Large intestine (tissue), 3 donors: Measurements from ENCODE around the gene PSMD3. TPM values are rescaled to one million over a fixed set of nuclear protein-coding genes. Genes with fewer than 3 reads are reported as not detected.
"Not testable (repeated sequence)": the region's sequence is repeated elsewhere in the genome, so short reads cannot be mapped to it uniquely, and the experiment has no call there.

ENCODE experiments used
- DNase-seq, 2 donors: peaks; one replicate each; pipeline versions ENCODE4 v3.0.0 to v3.0.0-alpha.2; 2013
- H3K27ac ChIP-seq: one replicate; pipeline ENCODE4 v1.5.1; 2013; ENCODE audit warnings: low read length
- H3K27me3 ChIP-seq: 2 replicates; pipeline ENCODE4 v1.6.1; 2013; ENCODE audit warnings: low read length; ENCODE audit not compliant: control insufficient read depth, insufficient read depth
- H3K36me3 ChIP-seq: 2 replicates; pipeline ENCODE4 v1.6.1; 2013; ENCODE audit warnings: low read length; ENCODE audit not compliant: control insufficient read depth, insufficient read depth
- H3K4me1 ChIP-seq: one replicate; pipeline ENCODE4 v1.6.1; 2013; ENCODE audit warnings: low read length; ENCODE audit not compliant: control insufficient read depth, insufficient read depth
- H3K4me3 ChIP-seq: one replicate; pipeline ENCODE4 v1.5.1; 2013; ENCODE audit warnings: low read length
- H3K9me3 ChIP-seq: one replicate; pipeline ENCODE4 v1.6.1; 2013; ENCODE audit warnings: mild to moderate bottlenecking, low read depth, low read length, moderate library complexity; ENCODE audit not compliant: control insufficient read depth
- WGBS: methylation state at CpG from one replicate; pipeline ENCODE4 v1.1.5; 2013; ENCODE audit warnings: low lambda C conversion rate; ENCODE audit not compliant: insufficient coverage; 5-methylcytosine and 5-hydroxymethylcytosine counted together
- polyA plus RNA-seq: library from polyadenylated mRNA; unstranded; fragments of 120-200 nt; gene quantifications from one replicate; pipeline ENCODE4 v1.2.1, GENCODE V29; 2013

The PSMD3 gene
- polyA plus RNA-seq, 1 donor: 73.3 TPM

- Histone ChIP-seq H3K36me3 (peaks cover 70% of the 10 kb centered on the region), H3K4me3 (no peak overlapping the region), H3K27ac (no peak overlapping the region), H3K9me3 (no peaks in the 10 kb centered on the region), H3K27me3 (no peaks in the 10 kb centered on the region), H3K4me1 (no peaks in the 10 kb centered on the region)
- no CpG with 5 or more reads among the region's 6 CpGs for WGBS
- DNase-seq: no peak
These were observed 14.8 kb downstream of the PSMD3 start for GRCh38 chr17:39995438-39995837.

GRCh38 chr17:39996162-39996561 is 15.6 kb downstream of the PSMD3 start:
- no peak for DNase-seq
- no peaks in the 10 kb centered on the region for H3K27me3 ChIP-seq
- H3K9me3 ChIP-seq: no peaks in the 10 kb centered on the region
- peaks cover 62% of the 10 kb centered on the region for H3K36me3 ChIP-seq
- WGBS: no CpG with 5 or more reads among the region's 8 CpGs
- H3K4me3 ChIP-seq: no peak overlapping the region
- H3K27ac ChIP-seq: no peak overlapping the region
- H3K4me1 ChIP-seq: no peaks in the 10 kb centered on the region

GRCh38 chr17:39996800-39997199 is 16.2 kb downstream of the PSMD3 start:
- peaks cover 57% of the 10 kb centered on the region for H3K36me3 ChIP-seq

GRCh38 chr17:39997543-39997942 is 16.9 kb downstream of the PSMD3 start:
- no CpG with 5 or more reads among the region's 4 CpGs for WGBS
- no peak overlapping the region for H3K27ac ChIP-seq

More at GRCh38 chr17:39996800-39997199, 16.2 kb downstream of the PSMD3 start:
- Histone ChIP-seq H3K4me1 (no peaks in the 10 kb centered on the region), H3K9me3 (no peaks in the 10 kb centered on the region), H3K27me3 (no peaks in the 10 kb centered on the region), H3K27ac (no peak overlapping the region), H3K4me3 (no peak overlapping the region)
- DNase-seq: no peak
- no CpG with 5 or more reads among the region's 6 CpGs for WGBS

GRCh38 chr17:39999067-39999466 is 18.5 kb downstream of the PSMD3 start:
- H3K36me3 ChIP-seq: peaks cover 34% of the 10 kb centered on the region
- H3K27me3 ChIP-seq: no peaks in the 10 kb centered on the region
- no peak overlapping the region for H3K4me3 ChIP-seq
- no CpG with 5 or more reads among the region's 4 CpGs for WGBS
- no peak for DNase-seq
- H3K27ac ChIP-seq: no peak overlapping the region
- H3K4me1 ChIP-seq: no peaks in the 10 kb centered on the region
- no peaks in the 10 kb centered on the region for H3K9me3 ChIP-seq

More at GRCh38 chr17:39997543-39997942, 16.9 kb downstream of the PSMD3 start:
- peaks cover 50% of the 10 kb centered on the region for H3K36me3 ChIP-seq
- H3K4me3 ChIP-seq: no peak overlapping the region
- no peak for DNase-seq
- no peaks in the 10 kb centered on the region for H3K27me3 ChIP-seq
- H3K4me1 ChIP-seq: no peaks in the 10 kb centered on the region
- no peaks in the 10 kb centered on the region for H3K9me3 ChIP-seq

GRCh38 chr17:40000161-40000560 is 19.6 kb downstream of the PSMD3 start:
- 78% methylated on average over 3 of the region's 7 CpGs for WGBS
- H3K4me1 ChIP-seq: no peaks in the 10 kb centered on the region
- H3K36me3 ChIP-seq: peaks cover 24% of the 10 kb centered on the region
- no peaks in the 10 kb centered on the region for H3K27me3 ChIP-seq
- H3K27ac ChIP-seq: no peak overlapping the region
- no peak overlapping the region for H3K4me3 ChIP-seq
- no peaks in the 10 kb centered on the region for H3K9me3 ChIP-seq
- DNase-seq: no peak

- not testable (repeated sequence) for H3K4me3 ChIP-seq, DNase-seq, H3K27me3 ChIP-seq, H3K9me3 ChIP-seq, H3K27ac ChIP-seq, H3K4me1 ChIP-seq
- WGBS: no CpG with 5 or more reads among the region's 8 CpGs
- H3K36me3 ChIP-seq: peaks cover 14% of the 10 kb centered on the region
These were observed 20.7 kb downstream of the PSMD3 start for GRCh38 chr17:40001335-40001734.

- no peaks in the 10 kb centered on the region for H3K9me3 ChIP-seq
- no peak overlapping the region for H3K4me3 ChIP-seq
- no peaks in the 10 kb centered on the region for H3K27me3 ChIP-seq
- DNase-seq: no peak
- WGBS: 92% methylated on average over 5 of the region's 9 CpGs
- H3K27ac ChIP-seq: no peak overlapping the region
- H3K4me1 ChIP-seq: no peaks in the 10 kb centered on the region
- H3K36me3 ChIP-seq: no peaks in the 10 kb centered on the region
These were observed 23.5 kb downstream of the PSMD3 start for GRCh38 chr17:40004072-40004471.

- H3K9me3 ChIP-seq: no peaks in the 10 kb centered on the region
- no CpG with 5 or more reads among the region's 7 CpGs for WGBS
- DNase-seq: no peak
- H3K4me1 ChIP-seq: no peaks in the 10 kb centered on the region
- H3K36me3 ChIP-seq: no peaks in the 10 kb centered on the region
- no peak overlapping the region for H3K4me3 ChIP-seq
- H3K27ac ChIP-seq: no peak overlapping the region
- H3K27me3 ChIP-seq: no peaks in the 10 kb centered on the region
These were observed 24.1 kb downstream of the PSMD3 start for GRCh38 chr17:40004712-40005111.

- WGBS: no CpG with 5 or more reads among the region's 6 CpGs
- no peaks in the 10 kb centered on the region for H3K9me3 ChIP-seq
These were observed 24.9 kb downstream of the PSMD3 start for GRCh38 chr17:40005520-40005919.

GRCh38 chr17:40010946-40011500 is 30.4 kb downstream of the PSMD3 start:
- not testable (repeated sequence) for H3K27me3 ChIP-seq, H3K4me3 ChIP-seq, H3K36me3 ChIP-seq, DNase-seq, H3K27ac ChIP-seq, H3K9me3 ChIP-seq
- no CpG with 5 or more reads among the region's 38 CpGs for WGBS
- peaks cover 13% of the 10 kb centered on the region for H3K4me1 ChIP-seq

More at GRCh38 chr17:40005520-40005919, 24.9 kb downstream of the PSMD3 start:
- H3K36me3 ChIP-seq: no peaks in the 10 kb centered on the region
- no peak overlapping the region for H3K27ac ChIP-seq
- H3K4me1 ChIP-seq: no peaks in the 10 kb centered on the region
- no peak for DNase-seq
- H3K27me3 ChIP-seq: no peaks in the 10 kb centered on the region
- no peak overlapping the region for H3K4me3 ChIP-seq
